GM21786 (cell line): ENCODE measurements around the gene MPRIP.

Source experiments
- ATAC-seq: cut with Tn5 transposase; IDR thresholded peaks from one replicate; pipeline ENCODE4 v1.9.1; 2021; ENCODE audit not compliant: unreplicated experiment

MPRIP gene

DNA sequence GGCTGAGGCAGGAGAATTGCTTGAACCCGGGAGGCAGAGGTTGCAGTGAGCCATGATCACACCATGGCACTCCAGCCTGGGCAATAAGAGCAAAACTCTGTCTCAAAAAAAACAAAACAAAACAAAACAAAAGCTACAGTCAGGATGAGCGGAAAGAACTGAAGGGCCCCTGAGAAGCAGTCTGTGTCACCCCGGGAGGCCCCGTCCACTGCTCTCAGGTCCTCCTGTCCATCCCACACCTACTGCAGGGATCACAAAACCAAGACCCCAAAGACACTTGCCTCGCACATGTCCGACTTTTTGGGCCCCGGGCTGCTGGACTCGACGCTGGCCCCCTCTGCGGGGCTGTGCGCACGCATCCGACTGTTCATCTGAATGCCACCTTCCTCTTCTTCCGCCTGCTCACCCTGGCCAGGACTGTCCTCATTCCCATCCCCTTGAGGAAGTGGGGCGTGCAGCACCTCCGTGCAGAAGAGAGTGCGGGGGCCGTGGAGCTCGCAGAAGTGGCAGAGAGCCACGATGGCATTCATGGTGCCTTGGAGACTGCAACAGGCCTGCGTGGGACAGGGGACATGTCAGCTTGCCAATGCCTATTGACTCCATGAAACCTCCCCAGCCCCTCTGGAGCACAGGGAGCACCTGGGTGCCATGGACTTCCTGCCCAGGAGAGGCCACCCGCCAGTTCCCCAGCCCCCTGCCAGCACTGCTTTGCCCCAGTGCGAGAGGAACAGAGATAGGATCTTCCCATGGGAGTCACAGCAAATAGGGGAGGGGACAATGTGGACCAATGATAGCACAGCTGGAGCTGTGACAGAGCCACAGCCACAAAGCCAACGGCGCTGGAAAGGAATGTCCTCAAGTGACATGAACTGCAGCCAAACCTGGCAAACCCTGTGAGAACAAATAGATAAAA, 185.6 kb downstream of the MPRIP start:
- no peak for ATAC-seq

DNA sequence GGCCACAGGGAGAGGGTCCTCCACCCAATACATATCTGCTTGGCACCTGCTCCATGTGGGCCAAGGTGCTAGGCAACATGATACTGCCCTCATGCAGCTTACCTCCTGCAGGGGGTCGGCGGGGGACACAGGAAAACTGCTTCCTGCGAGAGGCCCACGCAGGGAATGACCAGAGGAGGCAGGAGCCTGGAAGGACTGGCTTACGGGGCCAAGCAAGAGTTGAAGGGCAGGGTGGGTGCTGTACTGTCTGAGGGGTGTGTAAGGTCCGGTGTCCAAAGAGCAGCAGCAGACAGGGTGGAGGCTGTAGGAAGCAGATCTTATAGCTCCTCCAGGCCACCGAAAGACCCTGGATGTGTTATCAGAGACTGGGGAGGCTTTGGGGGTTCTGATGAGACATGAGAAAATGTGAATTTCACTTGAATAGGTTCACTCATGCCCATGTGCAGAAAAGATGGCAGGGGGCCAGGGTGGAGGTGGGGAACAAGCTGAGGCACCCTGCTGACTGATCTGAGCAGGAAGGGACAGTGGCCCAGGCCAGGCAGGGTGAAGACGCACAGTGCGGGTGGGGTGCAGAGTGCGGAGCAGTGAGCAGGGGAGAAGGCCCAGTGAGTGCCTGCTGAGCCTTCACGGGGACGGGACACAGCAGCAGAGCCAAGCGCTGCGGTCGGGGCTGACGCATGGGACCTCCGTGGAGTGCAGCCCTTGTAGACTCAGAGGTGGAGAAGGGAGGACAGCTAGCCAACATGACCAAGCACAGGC, 186.4 kb downstream of the MPRIP start:
- ATAC-seq, result no peak

GRCh38 chr17:17229416-17230384, 187.4 kb downstream of the MPRIP start:
- no peak for ATAC-seq

DNA sequence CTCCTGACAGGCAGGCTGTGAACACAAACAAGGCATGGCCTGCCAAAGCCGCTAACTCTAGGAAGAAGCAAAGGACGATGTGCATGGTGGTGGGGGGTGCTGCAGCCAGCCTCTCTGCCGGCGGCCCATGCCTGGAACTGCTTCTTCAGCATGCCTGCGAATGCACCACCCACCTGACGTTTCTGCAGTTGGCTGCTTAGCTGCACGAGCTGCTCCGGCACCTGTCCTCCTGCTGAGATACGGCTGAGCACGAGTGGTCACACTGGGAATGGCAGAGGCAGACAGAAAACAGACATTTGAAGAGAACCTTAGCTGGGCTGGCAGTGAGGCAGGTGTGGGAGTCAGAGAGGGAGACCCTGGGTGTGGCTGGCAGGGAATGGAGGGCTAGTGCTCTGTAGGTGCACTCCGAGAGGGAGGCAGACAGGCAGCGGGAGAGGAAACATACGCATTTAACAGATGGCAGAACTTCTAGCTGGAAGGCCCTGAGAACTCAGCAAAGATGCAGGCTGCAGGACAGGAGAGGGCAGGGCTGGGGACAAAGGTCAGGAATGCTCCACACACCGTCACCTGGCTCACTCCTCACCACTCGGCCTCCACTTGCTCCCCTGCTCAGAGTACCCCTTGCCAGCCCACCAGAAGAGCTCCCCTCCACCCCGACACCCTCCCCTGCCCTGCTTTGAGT, 189.5 kb downstream of the MPRIP start:
- no peak for ATAC-seq

DNA sequence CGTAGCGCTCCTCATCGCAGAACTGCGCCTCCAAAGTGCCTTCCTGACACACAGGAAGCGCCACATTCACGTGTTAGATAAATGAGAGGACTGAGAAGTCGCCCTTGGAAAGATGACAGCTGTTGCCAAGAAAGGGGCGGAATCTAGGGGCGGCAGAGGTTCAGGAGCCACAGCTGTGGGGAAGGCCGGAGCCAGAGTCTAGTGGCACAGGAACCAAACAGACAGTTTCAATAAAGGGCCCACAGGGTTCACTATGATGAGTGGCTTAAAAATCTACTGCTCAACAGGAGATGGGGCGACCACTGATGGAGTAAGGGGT, 190.0 kb downstream of the MPRIP start:
- no peak for ATAC-seq

DNA sequence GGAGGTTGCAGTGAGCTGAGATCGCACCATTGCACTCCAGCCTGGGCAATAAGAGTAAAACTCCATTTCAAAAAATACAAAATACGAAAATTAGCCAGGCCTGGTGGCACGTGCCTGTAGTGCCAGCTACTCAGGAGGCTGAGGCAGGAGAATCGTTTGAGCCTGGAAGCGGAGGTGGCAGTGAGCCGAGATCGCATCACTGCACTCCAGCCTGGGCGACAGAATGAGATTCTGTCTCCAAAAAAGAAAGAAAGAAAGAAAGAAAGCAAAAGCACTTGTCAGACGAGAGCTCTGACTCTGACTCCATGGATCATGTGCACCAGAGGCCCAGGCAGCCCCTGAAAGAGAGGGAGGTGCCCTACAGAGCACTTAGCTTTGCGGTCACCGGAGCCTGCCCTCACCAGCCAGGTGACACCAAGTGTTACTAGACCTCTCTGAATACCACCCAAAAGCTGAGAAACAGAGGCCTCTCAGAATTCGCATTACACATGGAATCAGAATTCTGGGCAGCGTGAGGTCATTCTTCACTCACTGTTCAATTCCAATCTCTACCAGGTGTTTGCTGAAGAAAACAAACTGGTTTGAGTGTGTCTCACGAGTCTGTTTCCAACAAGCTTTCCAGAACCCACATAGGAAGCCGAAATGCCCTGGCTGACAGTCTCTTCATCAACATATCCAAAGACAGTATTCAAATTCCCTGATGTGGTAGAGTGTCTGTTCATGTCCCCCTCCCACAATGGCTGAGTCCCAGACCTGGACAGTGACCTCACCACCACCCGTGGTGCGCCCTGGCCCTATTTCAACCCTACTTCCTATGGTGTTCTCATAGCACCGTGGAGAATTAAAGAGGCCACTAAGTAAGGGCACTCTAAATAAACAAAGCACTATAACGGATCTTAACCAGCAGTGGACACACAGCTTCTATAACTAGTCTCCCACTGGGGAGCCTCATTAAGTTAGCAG, 193.2 kb downstream of the MPRIP start:
- ATAC-seq, result no peak

DNA sequence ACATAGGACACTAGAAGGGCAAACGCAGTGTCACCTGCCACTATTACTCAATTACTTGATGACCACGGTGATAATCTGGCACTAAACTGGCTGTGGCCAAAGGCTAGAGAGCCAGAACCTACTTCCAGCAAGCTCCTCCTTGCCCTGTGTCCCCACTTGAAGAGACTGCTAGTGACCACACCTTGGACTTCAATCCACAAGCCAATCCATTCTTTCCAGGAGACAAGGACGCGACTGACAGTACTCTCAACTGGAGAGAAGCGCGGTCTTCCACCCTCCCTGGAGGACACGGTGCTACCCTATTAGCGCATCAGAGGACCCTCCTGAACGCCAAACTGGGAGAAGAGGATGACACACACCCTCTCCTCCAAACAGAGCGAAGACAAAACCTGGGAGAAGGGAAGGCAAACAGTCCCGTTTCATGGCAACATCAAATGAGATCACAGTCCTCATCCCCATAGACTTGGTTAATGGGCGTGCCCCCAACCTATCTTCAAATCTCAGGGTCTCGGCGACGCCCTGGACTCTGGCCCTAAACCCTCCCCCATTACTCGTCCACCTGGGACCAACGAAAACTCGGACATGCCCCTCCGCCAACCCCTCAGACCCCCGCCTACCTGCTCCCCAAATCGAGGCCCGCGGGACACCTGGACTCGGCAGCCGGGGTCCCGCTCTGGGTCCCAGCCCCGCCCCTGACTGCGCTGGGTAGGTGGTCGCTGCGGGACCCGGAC, 194.2 kb downstream of the MPRIP start:
- no peak for ATAC-seq

- peak; percentile 76 for ATAC-seq
Observed at GRCh38 chr17:17237026-17237799, 195.0 kb downstream of the MPRIP start, which contains the start of gene FLCN. Gene FLCN (minus strand): TSS chr17:17237168. CDS start chr17:17228137, 9,031 bp downstream.

DNA sequence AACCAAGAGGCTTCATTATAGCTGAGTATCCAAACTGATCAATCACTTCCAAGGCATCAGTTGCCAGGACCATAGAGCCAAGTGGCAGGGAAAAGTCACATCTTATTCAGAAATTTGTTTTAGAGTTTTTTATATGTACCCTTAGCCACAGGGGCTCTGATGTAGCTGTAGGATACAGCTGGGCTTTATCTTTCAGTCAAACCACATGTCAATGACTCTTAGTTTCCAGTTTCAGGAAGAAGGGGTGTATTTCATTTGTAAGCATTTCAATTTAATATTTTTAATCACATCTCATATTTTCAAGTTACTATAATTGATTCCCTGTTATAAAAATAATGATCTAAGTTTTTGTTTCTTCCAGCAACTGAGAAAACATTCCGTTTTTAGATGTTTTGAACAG, 197.6 kb downstream of the MPRIP start:
- ATAC-seq, result no peak

DNA sequence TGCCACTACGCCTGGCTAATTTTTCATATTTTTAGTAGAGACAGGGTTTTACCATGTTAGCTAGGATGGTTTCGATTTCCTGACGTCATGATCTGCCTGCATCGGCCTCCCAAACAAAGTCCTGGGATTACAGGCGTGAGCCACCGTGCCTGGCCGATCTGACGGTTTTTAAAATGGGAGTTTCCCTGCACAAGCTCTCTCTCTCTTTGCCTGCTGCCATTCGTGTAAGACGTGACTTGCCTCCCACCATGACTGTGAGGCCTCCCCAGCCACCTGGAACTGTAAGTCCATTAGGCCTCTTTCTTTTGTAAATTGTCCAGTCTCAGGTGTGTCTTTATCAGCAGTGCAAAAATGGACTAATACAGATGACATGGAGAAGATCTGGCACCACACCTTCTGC, 199.4 kb downstream of the MPRIP start:
- no peak for ATAC-seq

DNA sequence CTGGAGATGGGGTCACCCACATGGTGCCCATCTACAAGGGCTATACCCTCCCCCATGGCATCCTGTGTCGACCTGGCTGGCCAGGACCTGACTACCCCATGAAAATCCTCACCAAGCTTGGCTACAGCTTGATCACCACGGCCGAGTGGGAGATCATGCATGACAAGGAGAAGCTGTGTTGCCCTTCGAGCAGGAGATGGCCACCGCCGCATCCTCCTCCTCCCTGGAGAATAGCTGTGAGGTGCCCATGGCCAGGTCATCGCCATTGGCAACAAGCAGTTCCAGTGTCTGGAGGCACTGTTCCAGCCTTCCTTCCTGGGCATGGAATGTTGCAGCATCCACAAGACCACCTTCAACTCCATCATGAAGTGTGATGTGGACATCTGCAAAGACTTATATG, 200.0 kb downstream of the MPRIP start:
- no peak for ATAC-seq
